ENCODE measurements around the gene GPR142.

GRCh38 chr17:74412581-74412980, 45.3 kb downstream of the GPR142 start:
- TF ChIP-seq, protein P1, sequence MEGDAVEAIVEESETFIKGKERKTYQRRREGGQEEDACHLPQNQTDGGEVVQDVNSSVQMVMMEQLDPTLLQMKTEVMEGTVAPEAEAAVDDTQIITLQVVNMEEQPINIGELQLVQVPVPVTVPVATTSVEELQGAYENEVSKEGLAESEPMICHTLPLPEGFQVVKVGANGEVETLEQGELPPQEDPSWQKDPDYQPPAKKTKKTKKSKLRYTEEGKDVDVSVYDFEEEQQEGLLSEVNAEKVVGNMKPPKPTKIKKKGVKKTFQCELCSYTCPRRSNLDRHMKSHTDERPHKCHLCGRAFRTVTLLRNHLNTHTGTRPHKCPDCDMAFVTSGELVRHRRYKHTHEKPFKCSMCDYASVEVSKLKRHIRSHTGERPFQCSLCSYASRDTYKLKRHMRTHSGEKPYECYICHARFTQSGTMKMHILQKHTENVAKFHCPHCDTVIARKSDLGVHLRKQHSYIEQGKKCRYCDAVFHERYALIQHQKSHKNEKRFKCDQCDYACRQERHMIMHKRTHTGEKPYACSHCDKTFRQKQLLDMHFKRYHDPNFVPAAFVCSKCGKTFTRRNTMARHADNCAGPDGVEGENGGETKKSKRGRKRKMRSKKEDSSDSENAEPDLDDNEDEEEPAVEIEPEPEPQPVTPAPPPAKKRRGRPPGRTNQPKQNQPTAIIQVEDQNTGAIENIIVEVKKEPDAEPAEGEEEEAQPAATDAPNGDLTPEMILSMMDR (conservative IDR thresholded peaks at IDR 0.05; ENCODE audit: low read depth, low read length), result no peak
- no peak for TF ChIP-seq EZH2 (IDR thresholded peaks at IDR 0.05; ENCODE audit: low read length, unreplicated experiment)
- TF ChIP-seq EZH2phosphoT487 (IDR thresholded peaks at IDR 0.05; ENCODE audit: borderline replicate concordance, low read length), result no peak

Measured in PC-3 (cell line).